ENCODE data around the gene ABCC8.

ABCC8 gene

GRCh38 chr11:17423533-17424310 lies 52.9 kb downstream of the ABCC8 start:
- H3K36me3 ChIP-seq (ENCODE audit: control insufficient read depth, insufficient read depth, low read length), result no peaks in the 10 kb centered on the region
- no peak overlapping the region for H3K4me3 ChIP-seq (replicated peaks; ENCODE audit: low read depth, low read length)
- no peaks in the 10 kb centered on the region; the same call in none of the 2 replicates for H3K27me3 ChIP-seq (replicated peaks; ENCODE audit: control insufficient read depth, insufficient read depth, low read length)
- no peak for DNase-seq (ENCODE audit: extremely low read depth, insufficient read length)
- TF ChIP-seq CTCF (IDR thresholded peaks at IDR 0.05; ENCODE audit: insufficient read depth, low read length, poor library complexity, severe bottlenecking), result no peak

DNA sequence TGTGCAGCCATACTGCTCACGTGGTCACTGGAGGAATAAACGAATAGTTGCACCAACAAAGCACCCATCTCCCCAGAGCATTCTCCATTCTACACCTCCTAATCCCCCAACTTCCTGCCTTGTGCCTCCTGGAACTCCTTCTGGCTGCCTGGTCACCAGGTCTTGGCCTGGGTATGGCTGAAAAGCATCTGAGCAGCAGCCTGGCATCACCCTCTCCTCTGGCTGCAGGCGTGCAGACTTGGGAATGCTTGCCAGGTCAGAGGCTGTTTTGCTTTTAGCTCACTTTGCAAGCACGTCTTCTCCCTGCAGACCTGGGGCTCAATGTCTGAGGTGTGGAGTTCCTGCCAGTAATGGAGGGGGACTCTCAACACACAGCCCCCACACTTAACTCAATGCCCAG lies 54.9 kb downstream of the ABCC8 start:
- TF ChIP-seq CTCF (IDR thresholded peaks at IDR 0.05; ENCODE audit: insufficient read depth, low read length, poor library complexity, severe bottlenecking), result no peak
- no peak for DNase-seq (ENCODE audit: extremely low read depth, insufficient read length)

GRCh38 chr11:17418444-17419081 lies 58.1 kb downstream of the ABCC8 start:
- H3K36me3 ChIP-seq (ENCODE audit: control insufficient read depth, insufficient read depth, low read length), result no peaks in the 10 kb centered on the region
- TF ChIP-seq CTCF (IDR thresholded peaks at IDR 0.05; ENCODE audit: insufficient read depth, low read length, poor library complexity, severe bottlenecking), result no peak
- peaks cover 2% of the 10 kb centered on the region for H3K27me3 ChIP-seq (replicated peaks; ENCODE audit: control insufficient read depth, insufficient read depth, low read length)
- H3K4me3 ChIP-seq (replicated peaks; ENCODE audit: low read depth, low read length), result no peak overlapping the region
- no peak for DNase-seq (ENCODE audit: extremely low read depth, insufficient read length)

More for the DNA sequence above, 54.9 kb downstream of the ABCC8 start:
- Histone ChIP-seq H3K36me3 (ENCODE audit: control insufficient read depth, insufficient read depth, low read length) (no peaks in the 10 kb centered on the region), H3K27me3 (replicated peaks; ENCODE audit: control insufficient read depth, insufficient read depth, low read length) (peaks cover 1% of the 10 kb centered on the region), H3K4me3 (replicated peaks; ENCODE audit: low read depth, low read length) (no peak overlapping the region)

GRCh38 chr11:17416492-17416891 lies 60.2 kb downstream of the ABCC8 start:
- DNase-seq (ENCODE audit: extremely low read depth, insufficient read length), result no peak

DNA sequence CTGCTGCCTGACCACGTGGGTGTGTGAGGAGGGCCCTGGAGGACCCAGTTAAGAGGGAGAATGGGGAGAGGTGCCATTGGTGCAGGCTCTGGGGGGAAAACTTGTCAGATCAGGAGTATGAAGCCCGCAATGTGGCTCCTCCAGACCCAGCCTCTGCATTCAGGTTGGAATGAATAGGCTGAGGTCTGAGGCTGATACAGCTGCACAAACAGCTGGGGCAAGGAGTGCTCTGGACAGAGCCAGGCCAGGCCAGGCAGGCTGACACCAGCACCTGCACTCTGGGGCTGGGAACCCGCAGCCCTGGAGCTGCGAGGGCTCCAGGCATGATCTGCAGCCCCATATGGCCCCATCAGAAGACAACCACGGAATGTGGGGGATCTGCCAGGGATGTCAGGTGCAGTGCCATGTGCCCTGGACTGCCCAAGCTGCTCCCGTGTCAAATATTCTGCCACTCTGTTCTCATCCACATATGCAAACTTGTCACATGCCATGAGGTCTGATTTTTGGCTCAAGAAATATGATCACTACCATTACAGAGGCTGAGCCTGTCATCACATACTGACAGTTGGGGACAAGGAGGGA lies 61.0 kb downstream of the ABCC8 start:
- no peak for TF ChIP-seq CTCF (IDR thresholded peaks at IDR 0.05; ENCODE audit: insufficient read depth, low read length, poor library complexity, severe bottlenecking)
- no peak overlapping the region for H3K4me3 ChIP-seq (replicated peaks; ENCODE audit: low read depth, low read length)
- DNase-seq (ENCODE audit: extremely low read depth, insufficient read length), result no peak
- peaks cover 2% of the 10 kb centered on the region for H3K27me3 ChIP-seq (replicated peaks; ENCODE audit: control insufficient read depth, insufficient read depth, low read length)
- no peaks in the 10 kb centered on the region for H3K36me3 ChIP-seq (ENCODE audit: control insufficient read depth, insufficient read depth, low read length)

More at GRCh38 chr11:17416492-17416891, 60.2 kb downstream of the ABCC8 start:
- no peak overlapping the region for H3K4me3 ChIP-seq (replicated peaks; ENCODE audit: low read depth, low read length)
- H3K27me3 ChIP-seq (replicated peaks; ENCODE audit: control insufficient read depth, insufficient read depth, low read length), result peaks cover 2% of the 10 kb centered on the region
- no peak for TF ChIP-seq CTCF (IDR thresholded peaks at IDR 0.05; ENCODE audit: insufficient read depth, low read length, poor library complexity, severe bottlenecking)
- no peaks in the 10 kb centered on the region for H3K36me3 ChIP-seq (ENCODE audit: control insufficient read depth, insufficient read depth, low read length)
